Stimulated activated CD8-positive, alpha-beta memory T cell treated with anti-CD3 and anti-CD28 coated beads, Interleukin-2, amount 100 ng/mL, for 1 hour (primary cell): ENCODE results near the gene LRATD1.

Experiments used
- DNase-seq, 2 donors: peaks; one replicate each; pipeline ENCODE4 v3.0.0-alpha.2; 2020; ENCODE audit warnings: low read depth in 2 of 2

Gene LRATD1

GRCh38 chr2:14633461-14634181, 1.1 kb downstream of the LRATD1 start:
- DNase-seq = no peak

- no peak for DNase-seq
These were observed 1.6 kb downstream of the LRATD1 start for GRCh38 chr2:14634182-14634488.

GRCh38 chr2:14634489-14635390, 2.2 kb downstream of the LRATD1 start:
- DNase-seq = no peak

- DNase-seq = no peak
These were observed 2.9 kb downstream of the LRATD1 start for GRCh38 chr2:14635391-14635871.

- no peak for DNase-seq
These were observed 6.0 kb downstream of the LRATD1 start for GRCh38 chr2:14638488-14638887.

- no peak for DNase-seq
These were observed 8.6 kb downstream of the LRATD1 start for GRCh38 chr2:14641116-14641515.

- DNase-seq = no peak
These were observed 10.0 kb downstream of the LRATD1 start for GRCh38 chr2:14642499-14642898.

GRCh38 chr2:14647714-14648113, 15.2 kb downstream of the LRATD1 start:
- DNase-seq = no peak

GRCh38 chr2:14650066-14650465, 17.5 kb downstream of the LRATD1 start:
- no peak for DNase-seq

GRCh38 chr2:14654835-14655282, 22.3 kb downstream of the LRATD1 start:
- DNase-seq = no peak

- DNase-seq = no peak
These were observed 23.6 kb downstream of the LRATD1 start for GRCh38 chr2:14656146-14656545.

GRCh38 chr2:14661163-14661562, 28.6 kb downstream of the LRATD1 start:
- no peak for DNase-seq

GRCh38 chr2:14673351-14673875, 40.9 kb downstream of the LRATD1 start:
- no peak for DNase-seq

- DNase-seq = no peak
These were observed 43.0 kb downstream of the LRATD1 start for GRCh38 chr2:14675489-14675888.

GRCh38 chr2:14676371-14676770, 43.9 kb downstream of the LRATD1 start:
- no peak for DNase-seq

GRCh38 chr2:14677039-14677438, 44.5 kb downstream of the LRATD1 start:
- DNase-seq = no peak

- DNase-seq = no peak
These were observed 46.2 kb downstream of the LRATD1 start for GRCh38 chr2:14678761-14679160.

- DNase-seq = no peak
These were observed 49.1 kb downstream of the LRATD1 start for GRCh38 chr2:14681608-14682007.
